GM11168 (cell line): ENCODE measurements around the gene FAM83C.

Experiments used
- in situ Hi-C: fragments of 300-500 bp; cut with MboI; formaldehyde crosslinking; loops from one replicate; pipeline ENCODE4 v1.12.0; 2022; ENCODE audit warnings: low sequenced_read_pairs; ENCODE audit not compliant: unreplicated experiment

FAM83C gene

GRCh38 chr20:35301426-35301825 lies 9.2 kb upstream of the FAM83C start:
- in situ Hi-C loops = loop anchor here (5.0 kb wide), 1 partner anchor 151 kb away; no protein-coding TSS in a partner anchor

GRCh38 chr20:35300469-35301262 lies 8.4 kb upstream of the FAM83C start:
- in situ Hi-C loops = loop anchor here (5.0 kb wide), 1 partner anchor 152 kb away; no protein-coding TSS in a partner anchor

GRCh38 chr20:35299780-35300179 lies 7.6 kb upstream of the FAM83C start:
- in situ Hi-C loops = loop anchor here (5.0 kb wide), 1 partner anchor 153 kb away; no protein-coding TSS in a partner anchor

DNA sequence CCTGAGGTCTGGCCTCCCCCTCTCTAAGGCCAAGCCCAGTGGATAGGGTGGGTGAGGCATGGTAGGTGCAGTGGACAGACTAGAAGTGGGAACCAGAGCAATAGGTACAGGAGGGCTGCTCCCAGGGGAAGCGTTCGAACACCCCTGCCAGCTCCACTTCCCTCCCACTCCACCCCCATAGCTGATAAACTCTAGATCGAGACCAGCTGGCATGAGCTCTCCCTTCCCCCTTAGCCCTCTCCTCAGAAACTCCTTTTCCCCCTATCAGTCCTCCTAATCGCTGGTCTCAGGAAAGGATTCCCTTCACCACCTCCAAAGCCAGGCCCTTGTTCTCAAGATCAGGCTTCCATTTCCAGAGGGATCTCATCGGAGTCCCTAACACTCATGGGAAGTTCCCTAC lies 6.0 kb upstream of the FAM83C start:
- in situ Hi-C loops = no loop called here

GRCh38 chr20:35297740-35298139 lies 5.5 kb upstream of the FAM83C start:
- in situ Hi-C loops = no loop called here

DNA sequence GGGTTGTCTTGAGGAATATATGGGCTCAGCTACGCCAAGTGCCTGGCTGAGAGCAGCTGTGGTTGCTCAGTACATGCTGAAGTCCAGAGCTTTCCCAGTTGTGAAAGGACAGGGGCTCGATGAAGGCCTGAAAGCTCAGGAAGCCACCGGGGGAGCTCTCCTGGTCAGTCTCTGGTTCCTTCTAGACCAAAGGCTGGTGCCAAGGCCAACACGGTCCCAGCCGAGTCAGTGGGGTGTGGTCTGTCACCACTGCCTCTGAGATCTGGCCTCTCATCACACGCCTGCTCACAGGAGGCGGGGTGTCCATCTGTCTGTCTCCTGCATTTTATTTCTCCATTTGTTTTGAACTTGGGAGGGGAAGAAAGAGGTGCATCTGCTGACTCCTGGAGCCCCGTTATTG lies 4.9 kb upstream of the FAM83C start:
- in situ Hi-C loops = no loop called here

- in situ Hi-C loops = no loop called here
Observed at GRCh38 chr20:35296101-35296554, 3.9 kb upstream of the FAM83C start.

DNA sequence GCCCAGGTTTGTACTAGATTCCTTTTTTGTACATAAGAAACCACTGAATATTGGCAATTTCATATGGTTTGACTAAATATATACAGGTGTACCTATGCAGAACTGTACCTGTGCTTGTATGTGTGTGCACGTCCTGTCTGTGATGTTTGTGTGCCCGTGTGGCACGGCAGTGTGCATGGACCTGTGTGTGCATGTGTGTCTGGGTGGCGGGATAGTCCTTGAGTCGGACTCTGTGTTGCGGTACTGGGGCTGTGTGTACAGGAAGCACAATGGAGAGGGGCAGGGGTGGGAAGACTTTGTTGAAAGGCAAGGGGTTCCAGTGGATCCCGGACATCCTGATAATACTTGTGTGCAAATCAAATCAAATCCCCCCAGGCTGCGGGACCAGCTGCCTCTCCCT lies 3.4 kb upstream of the FAM83C start:
- in situ Hi-C loops = no loop called here

GRCh38 chr20:35295058-35295457 lies 2.8 kb upstream of the FAM83C start:
- in situ Hi-C loops = no loop called here

DNA sequence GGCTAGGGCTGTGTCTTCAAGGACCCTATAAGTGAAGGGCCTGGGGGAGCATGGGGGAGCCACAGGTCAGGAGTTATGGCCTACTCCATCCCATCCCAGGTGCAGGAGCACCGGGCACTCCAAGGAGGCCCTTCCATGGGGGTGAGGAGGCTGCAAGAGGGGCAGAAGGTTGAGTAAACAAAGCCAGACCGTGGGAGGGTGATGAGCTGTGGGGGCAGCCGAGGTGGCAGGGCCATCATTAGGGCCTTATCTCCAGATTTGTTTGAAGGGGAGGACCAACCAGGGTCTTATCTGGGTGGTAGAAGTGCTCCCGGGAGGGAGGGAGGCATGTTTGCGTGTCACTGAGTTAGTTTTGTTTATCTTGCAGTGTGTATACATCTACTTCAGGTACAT lies 2.1 kb upstream of the FAM83C start:
- in situ Hi-C loops = no loop called here

DNA sequence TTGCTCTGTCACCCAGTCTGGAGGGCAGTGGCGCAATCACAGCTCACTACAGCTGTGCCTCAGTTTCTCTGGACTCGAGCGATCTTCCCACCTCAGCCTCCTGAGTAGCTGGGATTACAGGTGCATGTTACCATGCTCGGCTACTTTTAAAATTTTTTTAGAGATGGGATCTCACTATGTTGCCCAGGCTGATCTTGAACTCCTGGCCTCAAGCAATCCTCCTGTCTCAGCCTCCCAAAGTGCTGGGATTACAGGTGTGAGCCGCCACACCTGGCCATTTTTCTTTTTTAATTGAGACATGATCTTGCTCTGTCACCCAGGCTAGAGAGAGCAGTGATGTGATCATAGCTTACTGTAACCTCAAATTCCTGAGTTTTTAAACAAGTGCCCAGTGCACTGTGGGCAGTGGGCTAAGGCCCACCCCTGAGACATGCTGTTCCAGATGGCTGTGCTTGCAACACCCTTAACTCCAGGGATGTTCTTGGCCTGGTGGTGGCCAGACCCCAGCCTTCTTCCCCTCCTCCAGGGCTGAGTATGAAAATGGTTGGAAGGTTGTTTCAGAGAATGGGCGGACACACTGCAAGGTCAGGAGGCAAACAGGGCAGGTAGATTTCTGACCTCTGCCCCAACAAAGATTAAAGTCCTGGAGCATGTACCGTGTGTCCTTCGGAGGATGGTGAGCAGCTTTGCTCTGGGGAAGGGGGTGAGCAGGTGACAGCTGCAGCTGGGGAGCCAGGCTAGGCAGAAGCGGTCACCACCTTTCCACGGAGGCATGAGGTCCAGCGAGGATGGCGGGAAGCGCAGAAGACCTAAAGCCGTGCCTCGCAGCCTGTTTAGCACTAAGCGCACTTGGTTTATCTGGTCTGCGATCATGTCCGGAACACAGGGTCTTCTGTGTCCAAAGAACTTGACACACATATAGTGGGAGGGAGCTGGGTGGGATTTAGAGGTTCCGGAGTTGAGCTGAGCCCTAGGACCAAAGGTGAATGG lies 1.4 kb upstream of the FAM83C start:
- in situ Hi-C loops = no loop called here

- in situ Hi-C loops = no loop called here
Observed at GRCh38 chr20:35292504-35293285, 470 bp upstream of the FAM83C start.

DNA sequence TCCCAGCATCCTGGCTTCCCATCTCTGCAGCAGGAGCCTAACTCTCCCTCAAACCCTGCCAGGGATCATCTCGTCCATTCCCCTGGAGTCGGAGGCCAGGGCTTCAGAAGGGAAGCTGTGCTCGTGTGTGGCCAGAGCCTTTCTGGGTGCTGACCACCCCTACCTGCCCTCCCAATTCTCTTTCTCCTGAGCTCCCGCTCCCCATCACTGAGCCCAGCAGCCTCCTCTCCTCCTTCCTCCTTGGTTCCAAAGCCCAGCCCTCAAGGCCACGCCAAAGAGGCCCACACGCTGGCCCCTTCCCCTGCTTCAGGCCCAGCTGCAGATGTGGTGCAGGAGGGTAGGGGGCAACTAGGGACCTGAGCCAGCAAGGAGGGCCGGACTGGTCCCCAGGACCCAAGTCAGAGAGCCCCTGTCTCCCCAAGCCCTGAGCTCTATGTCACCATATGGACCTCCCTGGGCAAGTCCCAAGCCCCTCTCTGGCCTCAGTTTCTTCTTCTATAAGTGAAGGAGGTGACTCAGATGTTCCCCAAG lies 1.3 kb downstream of the FAM83C start:
- in situ Hi-C loops = no loop called here

DNA sequence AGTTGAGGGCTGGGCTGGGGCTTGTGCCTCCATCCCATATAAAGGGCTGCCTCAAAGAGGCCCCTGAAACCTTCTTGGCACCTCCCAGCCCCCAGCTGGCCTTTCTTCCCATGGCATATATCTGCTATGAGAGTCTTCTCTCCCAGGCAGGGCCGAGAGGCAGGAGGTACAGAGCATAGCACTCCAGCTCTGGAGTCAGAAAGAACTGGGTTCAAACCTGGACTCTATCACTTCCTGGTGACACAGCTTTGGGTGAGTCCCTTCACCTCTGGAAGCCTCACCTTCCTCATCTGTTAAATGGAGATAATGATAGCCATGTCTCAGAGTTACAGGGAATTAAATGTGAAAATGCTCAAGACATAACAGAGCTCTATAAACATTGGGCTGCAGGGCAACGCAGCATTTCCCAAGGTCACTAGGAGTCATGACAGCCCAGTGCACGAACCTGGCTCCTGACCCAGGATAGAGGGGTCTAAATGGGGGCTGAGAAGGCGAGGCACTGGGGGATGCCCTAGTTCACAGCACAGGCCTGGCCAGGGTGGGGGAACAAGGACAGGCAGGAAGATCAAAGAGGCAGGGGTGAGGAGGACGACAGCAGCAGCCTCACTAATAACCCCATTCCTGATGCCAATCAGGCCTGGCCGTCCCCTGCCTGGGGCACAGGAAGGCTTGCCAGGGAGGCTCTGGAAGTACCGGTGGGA lies 1.9 kb downstream of the FAM83C start:
- in situ Hi-C loops = no loop called here

- in situ Hi-C loops = no loop called here
Observed at GRCh38 chr20:35288325-35289060, 3.7 kb downstream of the FAM83C start.

GRCh38 chr20:35287509-35288324 lies 4.5 kb downstream of the FAM83C start:
- in situ Hi-C loops = no loop called here

DNA sequence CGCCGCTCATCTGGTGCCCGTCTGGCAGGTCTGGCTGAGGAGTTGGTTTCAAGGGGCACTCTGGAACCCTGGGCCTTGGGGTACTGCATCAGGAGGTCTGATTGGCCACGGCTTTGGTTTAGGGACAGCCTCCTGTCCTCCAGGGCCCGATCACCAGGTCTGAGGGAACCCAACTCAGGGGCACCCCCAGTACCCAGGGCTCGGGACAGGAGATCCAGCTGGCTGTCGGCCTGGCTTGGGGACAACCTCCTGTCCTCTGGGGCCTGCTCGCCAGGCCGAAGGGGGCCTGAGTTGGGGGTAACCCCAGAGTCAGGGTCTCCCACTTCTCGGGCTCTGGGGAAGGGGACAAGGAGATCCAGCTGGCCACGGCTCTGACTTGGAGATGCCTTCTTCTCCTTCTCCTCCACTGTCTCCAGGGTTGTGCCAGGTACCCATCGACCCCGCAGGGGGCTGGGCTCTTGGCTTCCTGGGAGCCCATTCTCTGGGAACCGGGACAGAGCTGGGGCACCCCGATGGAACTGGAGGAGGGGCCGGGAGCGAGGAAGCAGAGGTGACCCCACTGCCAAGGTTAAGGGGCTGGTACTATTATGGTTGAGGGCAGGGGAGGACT lies 5.2 kb downstream of the FAM83C start:
- in situ Hi-C loops = no loop called here
